HEK293 (cell line): ENCODE measurements around the gene HDLBP.

Source experiments
- CTCF ChIA-PET: fragments of 350-600 bp; formaldehyde crosslinking; extraction: SDS; loops from one replicate; lab custom pipeline; 2021; ENCODE audit warnings: antibody characterized with exemption; lab: Yijun Ruan, JAX
- POLR2A ChIA-PET: fragments of 300-600 bp; formaldehyde crosslinking; extraction: SDS; loops from one replicate; lab custom pipeline; 2020; ENCODE audit warnings: antibody characterized with exemption, inconsistent platforms; lab: Yijun Ruan, JAX
- H3K27ac ChIP-seq: fragments of 200-500 bp; sonication (Bioruptor generic); 2 replicates; pipeline ENCODE4 v1.5.1; 2014; ENCODE audit warnings: low read depth, low read length, control low read depth, inconsistent platforms; ENCODE audit errors: extremely low read depth
- H3K36me3 ChIP-seq, 2 experiments: fragments of 200-500 bp in 1 of 2; sonication (Bioruptor generic) in 1 of 2; 1 replicate in 1 of 2; 2 replicates in 1 of 2; pipeline ENCODE4 v1.5.1; 2014 to 2017; ENCODE audit warnings: inconsistent platforms in 2 of 2, low read length in 2 of 2; ENCODE audit not compliant: control insufficient read depth in 2 of 2, insufficient read depth in 1 of 2
- H3K4me1 ChIP-seq: fragments of 200-500 bp; sonication (Bioruptor generic); 2 replicates; pipeline ENCODE4 v1.5.1; 2014; ENCODE audit warnings: mild to moderate bottlenecking, low read length, inconsistent platforms; ENCODE audit not compliant: control insufficient read depth, insufficient read depth
- H3K4me3 ChIP-seq: 2 replicates; pipeline ENCODE4 v1.5.1; 2011; ENCODE audit warnings: low read depth, mild to moderate bottlenecking, control low read depth, low read length, moderate library complexity
- H3K9me3 ChIP-seq: fragments of 200-500 bp; sonication (Bioruptor generic); 2 replicates; pipeline ENCODE4 v1.5.1; 2014; ENCODE audit warnings: low read depth, low read length, inconsistent platforms; ENCODE audit not compliant: control insufficient read depth, insufficient read depth
- GFI1B ChIP-seq: fragments of 450-650 bp; formaldehyde crosslinking; IDR thresholded peaks from 2 replicates; pipeline ENCODE4 v1.5.1; 2016; ENCODE audit warnings: missing biosample characterization, missing genetic modification characterization
- GLIS2 ChIP-seq: fragments of 450-650 bp; formaldehyde crosslinking; IDR thresholded peaks from 2 replicates; pipeline ENCODE4 v1.5.1; 2016; ENCODE audit warnings: missing biosample characterization, missing genetic modification characterization
- KLF16 ChIP-seq: fragments of 450-650 bp; formaldehyde crosslinking; IDR thresholded peaks from 2 replicates; pipeline ENCODE4 v1.5.1; 2017; ENCODE audit warnings: missing biosample characterization, missing genetic modification characterization
- PRDM1 ChIP-seq: fragments of 450-650 bp; formaldehyde crosslinking; IDR thresholded peaks from 2 replicates; pipeline ENCODE4; 2016; ENCODE audit warnings: missing biosample characterization, missing genetic modification characterization
- RBAK ChIP-seq: fragments of 450-650 bp; formaldehyde crosslinking; IDR thresholded peaks from 2 replicates; pipeline ENCODE4 v1.5.1; 2016; ENCODE audit warnings: missing biosample characterization, missing genetic modification characterization
- ZBTB17 ChIP-seq: fragments of 450-650 bp; formaldehyde crosslinking; IDR thresholded peaks from 2 replicates; pipeline ENCODE4 v1.5.1; 2016; ENCODE audit warnings: missing biosample characterization, missing genetic modification characterization
- ZIC2 ChIP-seq: fragments of 450-650 bp; formaldehyde crosslinking; IDR thresholded peaks from 2 replicates; pipeline ENCODE4 v1.5.1; 2016; ENCODE audit warnings: missing biosample characterization, missing genetic modification characterization
- ZNF112 ChIP-seq: fragments of 450-650 bp; formaldehyde crosslinking; IDR thresholded peaks from 2 replicates; pipeline ENCODE4 v1.5.0; 2017; ENCODE audit warnings: missing biosample characterization, missing genetic modification characterization
- ZNF114 ChIP-seq: fragments of 450-650 bp; formaldehyde crosslinking; IDR thresholded peaks from 2 replicates; pipeline ENCODE4 v1.5.0; 2017; ENCODE audit warnings: missing biosample characterization, missing genetic modification characterization
- ZNF133 ChIP-seq: fragments of 450-650 bp; formaldehyde crosslinking; IDR thresholded peaks from 2 replicates; pipeline ENCODE4 v1.5.1; 2016; ENCODE audit warnings: missing biosample characterization, missing genetic modification characterization
- ZNF140 ChIP-seq: fragments of 450-650 bp; formaldehyde crosslinking; IDR thresholded peaks from 2 replicates; pipeline ENCODE4 v1.5.1; 2016; ENCODE audit warnings: missing biosample characterization, missing genetic modification characterization
- ZNF16 ChIP-seq: fragments of 450-650 bp; formaldehyde crosslinking; IDR thresholded peaks from 2 replicates; pipeline ENCODE4 v1.5.1; 2016; ENCODE audit warnings: low read depth, missing biosample characterization, missing genetic modification characterization
- ZNF2 ChIP-seq: fragments of 450-650 bp; formaldehyde crosslinking; IDR thresholded peaks from 2 replicates; pipeline ENCODE4 v1.5.1; 2016; ENCODE audit warnings: missing biosample characterization, missing genetic modification characterization
- ZNF211 ChIP-seq: fragments of 450-650 bp; formaldehyde crosslinking; IDR thresholded peaks from 2 replicates; pipeline ENCODE4 v1.5.1; 2016; ENCODE audit warnings: low read depth, missing biosample characterization, missing genetic modification characterization
- ZNF23 ChIP-seq: fragments of 450-650 bp; formaldehyde crosslinking; IDR thresholded peaks from 2 replicates; pipeline ENCODE4 v1.5.1; 2016; ENCODE audit warnings: missing biosample characterization, missing genetic modification characterization, borderline replicate concordance
- ZNF239 ChIP-seq: fragments of 450-650 bp; formaldehyde crosslinking; IDR thresholded peaks from 2 replicates; pipeline ENCODE4 v1.5.1; 2016; ENCODE audit warnings: missing biosample characterization, missing genetic modification characterization
- ZNF404 ChIP-seq: fragments of 450-650 bp; formaldehyde crosslinking; IDR thresholded peaks from 2 replicates; pipeline ENCODE4 v1.5.1; 2017; ENCODE audit warnings: missing biosample characterization, missing genetic modification characterization
- ZNF521 ChIP-seq: fragments of 450-650 bp; formaldehyde crosslinking; IDR thresholded peaks from 2 replicates; pipeline ENCODE4 v1.5.1; 2017; ENCODE audit warnings: missing biosample characterization, mild to moderate bottlenecking, missing genetic modification characterization
- ZNF555 ChIP-seq: fragments of 450-650 bp; formaldehyde crosslinking; conservative IDR thresholded peaks from 2 replicates; pipeline ENCODE4 v1.5.1; 2017; ENCODE audit warnings: missing biosample characterization, mild to moderate bottlenecking, missing genetic modification characterization, inconsistent platforms
- ZNF571 ChIP-seq: fragments of 450-650 bp; formaldehyde crosslinking; IDR thresholded peaks from 2 replicates; pipeline ENCODE4 v1.5.0; 2017; ENCODE audit warnings: missing biosample characterization, missing genetic modification characterization
- ZNF621 ChIP-seq: fragments of 450-650 bp; formaldehyde crosslinking; IDR thresholded peaks from 2 replicates; pipeline ENCODE4 v1.5.1; 2017; ENCODE audit warnings: missing biosample characterization, missing genetic modification characterization
- ZNF626 ChIP-seq: fragments of 450-650 bp; sonication (Bioruptor Pico); formaldehyde crosslinking; IDR thresholded peaks from 2 replicates; pipeline ENCODE4 v1.5.1; 2018; ENCODE audit warnings: missing biosample characterization, missing genetic modification characterization, inconsistent platforms
- ZNF670 ChIP-seq: fragments of 450-650 bp; formaldehyde crosslinking; IDR thresholded peaks from 2 replicates; pipeline ENCODE4 v1.5.1; 2016; ENCODE audit warnings: missing biosample characterization, missing genetic modification characterization, low read depth
- TF ChIP-seq, protein P1 (sequence below): fragments of 450-650 bp; formaldehyde crosslinking; conservative IDR thresholded peaks from 2 replicates; pipeline ENCODE4 v1.5.1; 2016; ENCODE audit warnings: low read depth, missing biosample characterization, missing genetic modification characterization
- TF ChIP-seq, protein P2 (sequence below): fragments of 450-650 bp; formaldehyde crosslinking; IDR thresholded peaks from 2 replicates; pipeline ENCODE4 v1.5.1; 2016; ENCODE audit warnings: missing biosample characterization, missing genetic modification characterization
- TF ChIP-seq, protein P3 (sequence below): fragments of 450-650 bp; formaldehyde crosslinking; IDR thresholded peaks from 2 replicates; pipeline ENCODE4 v1.5.1; 2016; ENCODE audit warnings: missing biosample characterization, missing genetic modification characterization
- TF ChIP-seq, protein P4 (sequence below): fragments of 450-650 bp; formaldehyde crosslinking; IDR thresholded peaks from 2 replicates; pipeline ENCODE4 v1.5.1; 2016; ENCODE audit warnings: missing biosample characterization, missing genetic modification characterization
- TF ChIP-seq, protein P5 (sequence below): fragments of 450-650 bp; formaldehyde crosslinking; IDR thresholded peaks from 2 replicates; pipeline ENCODE4 v1.5.1; 2017; ENCODE audit warnings: missing biosample characterization, missing genetic modification characterization

HDLBP gene

DNA sequence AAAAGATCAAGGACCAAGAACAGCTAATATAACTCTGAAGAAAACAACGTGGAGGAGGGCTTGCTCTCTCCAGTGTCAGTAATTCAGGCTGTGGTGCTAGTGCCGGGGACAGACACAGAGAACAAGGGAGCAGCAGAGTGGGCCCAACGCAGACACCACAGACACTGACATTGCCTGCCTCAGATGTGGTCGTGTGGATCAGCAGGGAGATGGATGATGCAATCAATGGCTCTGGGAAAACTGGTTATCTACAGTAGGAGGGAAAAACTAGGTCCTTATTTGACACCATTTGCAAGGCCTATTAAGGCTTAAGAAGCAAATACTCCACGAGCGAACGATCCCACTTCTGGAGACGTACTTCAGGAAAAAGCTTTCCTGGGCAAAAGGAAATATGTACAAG, 36.1 kb downstream of the HDLBP start:
- H3K9me3 ChIP-seq, result no peaks in the 10 kb centered on the region
- ChIA-PET POLR2A (no interaction called here), CTCF (interaction anchor here (0.6 kb wide), 1 partner anchor 63 kb away, joined by 3 read pairs; no protein-coding TSS in a partner anchor)
- H3K4me3 ChIP-seq, result no peak overlapping the region
- peak overlapping the region; percentile 38 for H3K27ac ChIP-seq
- no peaks in the 10 kb centered on the region for H3K36me3 ChIP-seq
- H3K4me1 ChIP-seq, result no peaks in the 10 kb centered on the region
- TF ChIP-seq ZNF2 (tag by site-specific recombination), result no peak
- no peak for TF ChIP-seq ZNF114 (tag by site-specific recombination)
- no peak for TF ChIP-seq GLIS2 (tag by site-specific recombination)
- TF ChIP-seq ZNF670 (tag by site-specific recombination), result no peak
- no peak for TF ChIP-seq ZNF16 (tag by site-specific recombination)
- TF ChIP-seq, protein P1, sequence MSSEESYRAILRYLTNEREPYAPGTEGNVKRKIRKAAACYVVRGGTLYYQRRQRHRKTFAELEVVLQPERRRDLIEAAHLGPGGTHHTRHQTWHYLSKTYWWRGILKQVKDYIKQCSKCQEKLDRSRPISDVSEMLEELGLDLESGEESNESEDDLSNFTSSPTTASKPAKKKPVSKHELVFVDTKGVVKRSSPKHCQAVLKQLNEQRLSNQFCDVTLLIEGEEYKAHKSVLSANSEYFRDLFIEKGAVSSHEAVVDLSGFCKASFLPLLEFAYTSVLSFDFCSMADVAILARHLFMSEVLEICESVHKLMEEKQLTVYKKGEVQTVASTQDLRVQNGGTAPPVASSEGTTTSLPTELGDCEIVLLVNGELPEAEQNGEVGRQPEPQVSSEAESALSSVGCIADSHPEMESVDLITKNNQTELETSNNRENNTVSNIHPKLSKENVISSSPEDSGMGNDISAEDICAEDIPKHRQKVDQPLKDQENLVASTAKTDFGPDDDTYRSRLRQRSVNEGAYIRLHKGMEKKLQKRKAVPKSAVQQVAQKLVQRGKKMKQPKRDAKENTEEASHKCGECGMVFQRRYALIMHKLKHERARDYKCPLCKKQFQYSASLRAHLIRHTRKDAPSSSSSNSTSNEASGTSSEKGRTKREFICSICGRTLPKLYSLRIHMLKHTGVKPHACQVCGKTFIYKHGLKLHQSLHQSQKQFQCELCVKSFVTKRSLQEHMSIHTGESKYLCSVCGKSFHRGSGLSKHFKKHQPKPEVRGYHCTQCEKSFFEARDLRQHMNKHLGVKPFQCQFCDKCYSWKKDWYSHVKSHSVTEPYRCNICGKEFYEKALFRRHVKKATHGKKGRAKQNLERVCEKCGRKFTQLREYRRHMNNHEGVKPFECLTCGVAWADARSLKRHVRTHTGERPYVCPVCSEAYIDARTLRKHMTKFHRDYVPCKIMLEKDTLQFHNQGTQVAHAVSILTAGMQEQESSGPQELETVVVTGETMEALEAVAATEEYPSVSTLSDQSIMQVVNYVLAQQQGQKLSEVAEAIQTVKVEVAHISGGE (tag by site-specific recombination), result no peak
- no peak for TF ChIP-seq ZNF211 (tag by site-specific recombination)
- no peak for TF ChIP-seq KLF16 (tag by site-specific recombination)
- 0 out of 2 replicates have a peak, but pooled peaks have one; percentile 19 for TF ChIP-seq ZIC2 (tag by site-specific recombination)
- no peak for TF ChIP-seq GFI1B (tag by site-specific recombination)
- TF ChIP-seq ZNF112, result no peak
- no peak for TF ChIP-seq RBAK
- peak; percentile 80 for TF ChIP-seq ZBTB17
- no peak for TF ChIP-seq ZNF140 (tag by site-specific recombination)
- no peak for TF ChIP-seq ZNF555 (tag by site-specific recombination)
- TF ChIP-seq, protein P2, sequence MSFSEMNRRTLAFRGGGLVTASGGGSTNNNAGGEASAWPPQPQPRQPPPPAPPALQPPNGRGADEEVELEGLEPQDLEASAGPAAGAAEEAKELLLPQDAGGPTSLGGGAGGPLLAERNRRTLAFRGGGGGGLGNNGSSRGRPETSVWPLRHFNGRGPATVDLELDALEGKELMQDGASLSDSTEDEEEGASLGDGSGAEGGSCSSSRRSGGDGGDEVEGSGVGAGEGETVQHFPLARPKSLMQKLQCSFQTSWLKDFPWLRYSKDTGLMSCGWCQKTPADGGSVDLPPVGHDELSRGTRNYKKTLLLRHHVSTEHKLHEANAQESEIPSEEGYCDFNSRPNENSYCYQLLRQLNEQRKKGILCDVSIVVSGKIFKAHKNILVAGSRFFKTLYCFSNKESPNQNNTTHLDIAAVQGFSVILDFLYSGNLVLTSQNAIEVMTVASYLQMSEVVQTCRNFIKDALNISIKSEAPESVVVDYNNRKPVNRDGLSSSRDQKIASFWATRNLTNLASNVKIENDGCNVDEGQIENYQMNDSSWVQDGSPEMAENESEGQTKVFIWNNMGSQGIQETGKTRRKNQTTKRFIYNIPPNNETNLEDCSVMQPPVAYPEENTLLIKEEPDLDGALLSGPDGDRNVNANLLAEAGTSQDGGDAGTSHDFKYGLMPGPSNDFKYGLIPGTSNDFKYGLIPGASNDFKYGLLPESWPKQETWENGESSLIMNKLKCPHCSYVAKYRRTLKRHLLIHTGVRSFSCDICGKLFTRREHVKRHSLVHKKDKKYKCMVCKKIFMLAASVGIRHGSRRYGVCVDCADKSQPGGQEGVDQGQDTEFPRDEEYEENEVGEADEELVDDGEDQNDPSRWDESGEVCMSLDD (tag by site-specific recombination), result no peak
- TF ChIP-seq PRDM1 (tag by site-specific recombination), result no peak
- no peak for TF ChIP-seq ZNF521
- TF ChIP-seq ZNF621 (tag by site-specific recombination), result no peak
- TF ChIP-seq ZNF626 (tag by site-specific recombination), result no peak
- no peak for TF ChIP-seq ZNF239 (tag by site-specific recombination)
- TF ChIP-seq, protein P3, sequence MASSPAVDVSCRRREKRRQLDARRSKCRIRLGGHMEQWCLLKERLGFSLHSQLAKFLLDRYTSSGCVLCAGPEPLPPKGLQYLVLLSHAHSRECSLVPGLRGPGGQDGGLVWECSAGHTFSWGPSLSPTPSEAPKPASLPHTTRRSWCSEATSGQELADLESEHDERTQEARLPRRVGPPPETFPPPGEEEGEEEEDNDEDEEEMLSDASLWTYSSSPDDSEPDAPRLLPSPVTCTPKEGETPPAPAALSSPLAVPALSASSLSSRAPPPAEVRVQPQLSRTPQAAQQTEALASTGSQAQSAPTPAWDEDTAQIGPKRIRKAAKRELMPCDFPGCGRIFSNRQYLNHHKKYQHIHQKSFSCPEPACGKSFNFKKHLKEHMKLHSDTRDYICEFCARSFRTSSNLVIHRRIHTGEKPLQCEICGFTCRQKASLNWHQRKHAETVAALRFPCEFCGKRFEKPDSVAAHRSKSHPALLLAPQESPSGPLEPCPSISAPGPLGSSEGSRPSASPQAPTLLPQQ (tag by site-specific recombination), result peak; percentile 91
- TF ChIP-seq ZNF404 (tag by site-specific recombination), result no peak
- TF ChIP-seq, protein P4, sequence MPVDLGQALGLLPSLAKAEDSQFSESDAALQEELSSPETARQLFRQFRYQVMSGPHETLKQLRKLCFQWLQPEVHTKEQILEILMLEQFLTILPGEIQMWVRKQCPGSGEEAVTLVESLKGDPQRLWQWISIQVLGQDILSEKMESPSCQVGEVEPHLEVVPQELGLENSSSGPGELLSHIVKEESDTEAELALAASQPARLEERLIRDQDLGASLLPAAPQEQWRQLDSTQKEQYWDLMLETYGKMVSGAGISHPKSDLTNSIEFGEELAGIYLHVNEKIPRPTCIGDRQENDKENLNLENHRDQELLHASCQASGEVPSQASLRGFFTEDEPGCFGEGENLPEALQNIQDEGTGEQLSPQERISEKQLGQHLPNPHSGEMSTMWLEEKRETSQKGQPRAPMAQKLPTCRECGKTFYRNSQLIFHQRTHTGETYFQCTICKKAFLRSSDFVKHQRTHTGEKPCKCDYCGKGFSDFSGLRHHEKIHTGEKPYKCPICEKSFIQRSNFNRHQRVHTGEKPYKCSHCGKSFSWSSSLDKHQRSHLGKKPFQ (tag by site-specific recombination), result no peak
- no peak for TF ChIP-seq ZNF571 (tag by site-specific recombination)
- TF ChIP-seq ZNF133 (tag by site-specific recombination), result no peak
- TF ChIP-seq ZNF23 (tag by site-specific recombination), result no peak
- TF ChIP-seq, protein P5, sequence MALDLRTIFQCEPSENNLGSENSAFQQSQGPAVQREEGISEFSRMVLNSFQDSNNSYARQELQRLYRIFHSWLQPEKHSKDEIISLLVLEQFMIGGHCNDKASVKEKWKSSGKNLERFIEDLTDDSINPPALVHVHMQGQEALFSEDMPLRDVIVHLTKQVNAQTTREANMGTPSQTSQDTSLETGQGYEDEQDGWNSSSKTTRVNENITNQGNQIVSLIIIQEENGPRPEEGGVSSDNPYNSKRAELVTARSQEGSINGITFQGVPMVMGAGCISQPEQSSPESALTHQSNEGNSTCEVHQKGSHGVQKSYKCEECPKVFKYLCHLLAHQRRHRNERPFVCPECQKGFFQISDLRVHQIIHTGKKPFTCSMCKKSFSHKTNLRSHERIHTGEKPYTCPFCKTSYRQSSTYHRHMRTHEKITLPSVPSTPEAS (tag by site-specific recombination), result no peak
